HG03342 (cell line): ENCODE results near the gene GINS3.

Experiments
- ATAC-seq: cut with Tn5 transposase; IDR thresholded peaks from one replicate; pipeline ENCODE4 v1.9.1; 2021; ENCODE audit warnings: mild to moderate bottlenecking, moderate library complexity; ENCODE audit not compliant: unreplicated experiment

GINS3 gene

GRCh38 chr16:58392215-58393137 lies at the start of gene GINS3:
TSS of gene GINS3 (plus strand) at chr16:58392471. CDS start at chr16:58392602, 131 bp downstream.
- peak; percentile 95 for ATAC-seq

DNA sequence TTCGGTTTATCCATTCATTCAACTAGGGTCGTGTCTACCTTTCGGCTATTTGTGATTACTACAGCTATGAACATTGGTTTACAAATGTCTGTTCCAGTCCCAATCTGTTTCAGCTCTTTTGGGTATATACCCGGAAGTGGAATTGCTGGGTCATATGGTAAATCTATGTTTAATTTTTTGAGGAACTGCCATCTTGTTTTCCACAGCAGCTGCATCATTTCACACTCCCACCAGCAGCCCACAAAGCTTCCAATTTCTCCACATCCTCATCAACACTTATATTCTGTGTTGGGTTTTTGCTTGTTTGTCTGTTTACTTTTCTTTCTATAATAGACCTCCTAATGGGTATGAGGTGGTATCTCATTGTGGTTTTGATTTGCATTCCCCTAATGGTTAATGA lies 48.7 kb upstream of the GINS3 start:
- no peak for ATAC-seq

GRCh38 chr16:58345574-58346354 lies 46.5 kb upstream of the GINS3 start:
- no peak for ATAC-seq

- no peak for ATAC-seq
Measured at GRCh38 chr16:58346831-58347371, 45.4 kb upstream of the GINS3 start.

GRCh38 chr16:58348986-58349385 lies 43.3 kb upstream of the GINS3 start:
- ATAC-seq, result no peak

GRCh38 chr16:58352690-58353089 lies 39.6 kb upstream of the GINS3 start:
- ATAC-seq, result no peak

DNA sequence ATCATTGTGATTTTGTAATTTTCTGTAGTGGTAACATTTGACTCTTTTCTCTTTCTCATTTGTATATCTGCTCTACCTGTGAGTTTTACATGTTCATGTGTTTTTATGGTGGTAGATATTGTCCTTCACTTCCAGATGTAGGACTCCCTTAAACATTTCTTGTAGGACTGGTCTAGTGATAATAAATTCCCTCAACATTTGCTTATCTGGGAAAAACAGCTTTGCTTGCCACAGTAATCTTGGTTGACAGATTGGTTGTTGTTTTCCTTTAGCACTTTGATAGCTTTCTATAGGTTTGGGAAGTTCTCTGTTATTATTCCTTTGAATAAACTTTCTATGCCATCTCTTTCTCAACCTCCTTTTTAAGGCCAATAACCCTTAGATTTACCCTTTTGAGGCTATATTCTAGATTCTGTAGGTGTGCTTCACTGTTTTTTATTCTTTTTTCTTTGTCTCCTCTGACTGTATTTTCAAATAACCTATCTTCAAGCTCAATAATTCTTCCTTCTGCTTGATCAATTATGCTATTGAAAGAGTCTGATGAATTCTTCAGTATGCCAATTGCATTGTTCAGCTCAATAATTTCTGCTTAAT lies 32.1 kb upstream of the GINS3 start:
- ATAC-seq, result no peak

DNA sequence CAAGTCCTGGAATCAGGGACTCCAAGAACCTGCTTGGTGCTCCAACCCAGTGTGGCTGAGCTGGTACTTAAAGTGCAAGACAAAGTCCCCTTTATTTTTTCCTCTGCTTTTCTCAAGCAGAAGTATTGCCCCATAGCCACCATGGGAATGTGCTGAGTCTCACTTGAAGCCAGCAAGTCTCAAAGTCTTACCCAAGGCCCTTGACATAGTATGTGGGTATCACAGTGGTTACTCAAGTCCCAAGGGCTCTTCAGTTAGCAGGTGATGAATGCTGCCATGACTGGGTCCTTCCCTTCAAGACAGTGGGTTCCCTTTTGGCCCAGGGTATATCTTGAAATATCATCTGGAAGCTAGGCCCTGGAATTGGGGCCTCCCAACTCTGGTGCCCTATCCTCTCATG lies 30.5 kb upstream of the GINS3 start:
- no peak for ATAC-seq

GRCh38 chr16:58363746-58364393 lies 28.4 kb upstream of the GINS3 start:
- no peak for ATAC-seq

DNA sequence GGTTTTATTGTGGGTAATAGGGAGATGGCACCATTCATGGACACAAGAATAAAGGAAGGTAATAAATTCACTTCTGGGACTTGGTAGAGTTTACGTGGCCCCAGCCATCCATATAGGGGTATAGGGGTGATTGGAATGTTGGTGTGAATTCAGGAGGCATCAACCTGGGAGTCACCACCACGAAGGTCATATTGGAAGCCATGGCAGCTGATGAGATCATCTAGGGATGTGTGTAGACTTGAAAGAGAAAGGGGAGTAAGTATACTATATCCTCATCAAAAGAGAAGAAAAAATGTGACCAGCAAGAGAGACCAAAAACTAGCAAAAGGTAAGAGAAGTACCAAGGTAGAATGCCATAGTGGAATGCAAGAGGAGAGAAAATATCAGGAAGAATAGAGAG lies 26.6 kb upstream of the GINS3 start:
- no peak for ATAC-seq

DNA sequence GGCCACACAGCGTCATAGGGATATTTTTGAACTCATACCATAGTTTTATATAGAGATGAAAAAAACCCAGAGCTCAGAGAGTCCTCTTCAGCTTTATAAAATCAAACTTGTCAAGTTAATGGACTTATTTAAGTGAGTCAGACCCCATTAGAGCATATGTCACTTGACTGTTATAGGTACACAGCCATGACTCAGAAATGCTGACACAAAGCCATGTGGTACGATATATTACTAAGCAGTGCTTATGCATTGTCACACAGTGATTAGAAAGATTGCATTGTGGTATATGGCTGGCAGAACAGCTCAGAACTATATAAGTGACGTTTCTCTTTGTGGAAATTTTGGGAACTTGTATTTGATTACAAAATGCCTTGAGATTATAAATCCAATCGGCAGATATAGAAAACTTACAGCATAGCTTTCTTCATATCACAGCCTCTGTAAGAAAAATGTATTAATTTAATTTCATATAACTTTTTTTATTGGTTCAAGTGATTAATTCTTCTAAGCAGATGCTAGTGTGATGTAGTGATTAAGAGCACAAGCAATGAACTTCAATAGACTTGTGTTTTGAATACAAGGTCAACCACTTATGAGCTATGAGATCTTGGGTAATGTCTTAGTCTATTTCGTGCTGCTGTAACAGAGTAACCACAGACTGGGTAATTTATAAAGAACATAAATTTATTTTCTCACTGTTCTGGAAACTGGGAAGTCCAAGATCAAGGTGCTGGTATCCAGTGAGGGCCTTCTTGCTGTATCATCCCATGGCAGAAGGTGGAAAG lies 25.8 kb upstream of the GINS3 start:
- no peak for ATAC-seq

GRCh38 chr16:58367252-58367651 lies 25.0 kb upstream of the GINS3 start:
- ATAC-seq, result no peak

DNA sequence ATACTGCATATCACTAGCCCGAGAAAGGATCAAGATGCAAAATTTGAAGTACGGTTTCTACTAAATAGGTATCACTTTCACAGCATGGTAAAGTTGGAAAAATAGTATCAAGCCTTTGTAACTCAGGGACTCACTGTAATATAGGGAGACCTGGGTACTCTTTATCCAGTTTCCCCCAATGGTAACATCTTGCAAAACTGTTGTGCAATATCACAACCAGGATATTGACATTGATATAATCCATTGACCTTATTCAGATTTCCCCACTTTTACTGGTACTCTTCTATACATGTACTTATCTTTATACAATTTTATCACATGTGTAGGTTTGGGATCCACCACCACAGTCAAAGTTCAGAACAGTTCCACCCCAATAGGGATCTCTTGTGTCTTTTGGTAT lies 20.4 kb upstream of the GINS3 start:
- no peak for ATAC-seq

DNA sequence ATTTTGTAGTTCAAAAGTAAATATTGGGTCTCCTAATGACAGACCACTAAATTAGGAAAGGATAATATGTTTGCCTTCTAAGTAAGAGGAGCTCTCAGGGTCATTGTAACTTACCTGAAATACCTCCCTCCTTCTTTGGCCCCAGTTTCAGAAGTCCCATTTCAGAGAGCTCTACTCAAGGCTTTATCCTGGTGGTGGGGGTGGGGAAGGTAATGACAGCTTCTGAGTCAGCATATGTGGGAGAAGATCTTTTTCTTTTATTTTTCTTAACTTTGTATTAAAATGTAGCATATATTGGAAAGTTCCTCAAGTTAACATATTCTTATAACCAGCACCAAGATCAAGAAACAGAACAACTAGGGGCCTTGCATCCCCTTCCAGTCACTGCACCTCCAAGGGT lies 16.9 kb upstream of the GINS3 start:
- no peak for ATAC-seq

DNA sequence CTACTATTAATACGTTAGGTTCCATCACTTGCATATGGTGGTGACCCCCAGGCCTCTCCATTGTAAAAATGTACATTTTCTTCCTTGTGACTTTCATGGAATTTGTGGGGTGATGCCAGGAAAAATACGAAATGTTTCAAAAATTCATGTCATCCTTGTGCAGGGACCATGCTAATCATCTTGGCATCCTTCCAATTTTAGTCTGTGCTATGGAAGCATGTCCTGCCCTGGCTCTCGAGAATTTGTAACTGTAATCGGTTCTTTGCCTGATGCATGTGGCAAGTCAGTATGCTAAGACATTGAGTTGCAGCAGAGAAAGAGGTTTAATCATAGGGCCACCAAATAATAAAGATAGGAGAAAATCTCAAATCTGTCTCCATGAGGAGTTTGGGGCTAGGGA lies 14.3 kb upstream of the GINS3 start:
- no peak for ATAC-seq

- no peak for ATAC-seq
Measured at GRCh38 chr16:58378401-58378800, 13.9 kb upstream of the GINS3 start.

- ATAC-seq, result no peak
Measured at GRCh38 chr16:58379736-58380135, 12.5 kb upstream of the GINS3 start.

- ATAC-seq, result no peak
Measured at GRCh38 chr16:58381661-58382060, 10.6 kb upstream of the GINS3 start.

DNA sequence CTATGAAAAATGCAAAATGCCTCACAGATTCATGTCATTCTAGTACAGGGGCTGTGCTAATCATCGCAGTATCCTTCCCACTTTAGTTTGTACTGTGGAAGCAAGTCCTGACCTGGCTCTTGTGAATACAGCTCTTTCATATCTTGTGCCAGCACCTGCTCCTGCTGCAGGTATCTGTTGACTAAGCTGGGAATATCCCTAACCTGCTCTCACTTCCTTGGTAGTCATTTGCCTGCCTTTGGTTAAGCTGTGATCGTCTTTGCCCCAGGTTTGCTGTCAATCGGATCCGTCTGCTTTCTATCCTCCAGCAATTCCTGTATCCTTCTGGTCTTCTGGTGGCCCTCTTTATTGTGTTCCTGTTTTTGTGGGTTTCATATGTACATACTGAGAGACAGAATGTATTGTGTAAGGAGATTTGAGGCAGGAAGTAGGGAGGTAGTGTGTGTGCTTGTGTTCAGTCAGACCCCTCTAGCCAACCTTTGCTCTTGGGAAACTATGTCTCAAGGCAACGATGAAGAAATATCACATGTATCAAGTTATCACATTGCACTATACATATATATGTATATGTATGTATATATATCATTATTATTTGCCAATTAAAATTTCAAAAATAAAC lies 7.7 kb upstream of the GINS3 start:
- ATAC-seq, result no peak
